Keratinocyte (primary cell): Measurements from ENCODE around the gene CDC25A. TPM values are rescaled to one million over a fixed set of nuclear protein-coding genes. Genes with fewer than 3 reads are reported as not detected.

Source experiments
- DNase-seq: peaks from one replicate; pipeline ENCODE4 v3.0.0-alpha.2; 2011; ENCODE audit warnings: low read depth, missing footprints, low spot score
- FAIRE-seq: peaks from 2 replicates; lab custom pipeline; 2011; peaks lifted over from hg19 to GRCh38; lab: Jason Lieb, UNC
- H2AFZ ChIP-seq: 2 replicates; pipeline ENCODE4 v1.6.0; 2012; ENCODE audit warnings: low read length, control low read depth, inconsistent platforms; ENCODE audit not compliant: control insufficient read depth
- H3K27ac ChIP-seq: 2 replicates; pipeline ENCODE4 v1.5.1; 2011; ENCODE audit warnings: low read length; ENCODE audit not compliant: control insufficient read depth, insufficient read depth
- H3K27me3 ChIP-seq: 3 replicates; pipeline ENCODE4 v1.6.0; 2011; ENCODE audit warnings: low read length; ENCODE audit not compliant: control insufficient read depth, insufficient read depth; ENCODE audit errors: extremely low read depth
- H3K36me3 ChIP-seq, 2 experiments: 2 replicates in 1 of 2; 3 replicates in 1 of 2; pipeline ENCODE4 v1.5.1; 2011; ENCODE audit warnings: low read length in 2 of 2, mild to moderate bottlenecking in 1 of 2; ENCODE audit not compliant: control insufficient read depth in 2 of 2, insufficient read depth in 2 of 2; ENCODE audit errors: extremely low read depth in 1 of 2
- H3K4me1 ChIP-seq: 3 replicates; pipeline ENCODE4 v1.5.1; 2011; ENCODE audit warnings: low read length; ENCODE audit not compliant: control insufficient read depth, insufficient read depth; ENCODE audit errors: extremely low read depth
- H3K4me2 ChIP-seq: 3 replicates; pipeline ENCODE4 v1.6.0; 2011; ENCODE audit warnings: low read depth, low read length; ENCODE audit not compliant: control insufficient read depth, insufficient read depth; ENCODE audit errors: extremely low read depth
- H3K4me3 ChIP-seq, 3 experiments: fragments of 200-600 bp in 1 of 3; sonication (generic) in 1 of 3; 2 replicates in 2 of 3; 3 replicates in 1 of 3; pipeline ENCODE4 v1.5.1; 2011 to 2016; ENCODE audit warnings: low read length in 3 of 3, mild to moderate bottlenecking in 3 of 3, control low read depth in 2 of 3, inconsistent platforms in 1 of 3, low read depth in 1 of 3, mixed read lengths in 1 of 3, mixed run types in 1 of 3, moderate library complexity in 1 of 3; ENCODE audit not compliant: control insufficient read depth in 2 of 3, insufficient read depth in 2 of 3; ENCODE audit errors: extremely low read depth in 1 of 3
- H3K79me2 ChIP-seq: 2 replicates; pipeline ENCODE4 v1.6.0; 2012; ENCODE audit warnings: low read length; ENCODE audit not compliant: control insufficient read depth, insufficient read depth
- H3K9ac ChIP-seq: 3 replicates; pipeline ENCODE4 v1.6.0; 2011; ENCODE audit warnings: low read length; ENCODE audit not compliant: control insufficient read depth, insufficient read depth; ENCODE audit errors: extremely low read depth
- H3K9me1 ChIP-seq: 3 replicates; pipeline ENCODE4 v1.6.0; 2011; ENCODE audit warnings: low read length; ENCODE audit not compliant: control insufficient read depth, insufficient read depth; ENCODE audit errors: extremely low read depth
- H3K9me3 ChIP-seq: 2 replicates; pipeline ENCODE4 v1.5.1; 2012; ENCODE audit warnings: low read depth, low read length; ENCODE audit not compliant: control insufficient read depth
- H4K20me1 ChIP-seq: 3 replicates; pipeline ENCODE4 v1.6.0; 2011; ENCODE audit warnings: low read length; ENCODE audit not compliant: control insufficient read depth, insufficient read depth; ENCODE audit errors: extremely low read depth
- EZH2 ChIP-seq: IDR thresholded peaks from one replicate; pipeline ENCODE4 v1.6.1; 2012; ENCODE audit warnings: inconsistent platforms, mild to moderate bottlenecking, low read length, moderate library complexity
- dilution Hi-C: fragments of 300-500 bp; cut with MboI; formaldehyde crosslinking; loops from one replicate; pipeline ENCODE4 v1.7.0; 2020; ENCODE audit warnings: low sequenced_read_pairs; ENCODE audit not compliant: extremely low pct_ligation_motif_present
- polyA plus RNA-seq, 5 experiments: library from polyadenylated mRNA; depleted of rRNA in 3 of 5; stranded (reverse) in 3 of 5; stranded (forward) in 1 of 5; unstranded in 1 of 5; fragments of >200 nt; gene quantifications; 1 replicate in 1 of 5; 2 replicates in 3 of 5; 3 replicates in 1 of 5; pipeline versions ENCODE4 v1.2.1 to v1.2.3, GENCODE V29; 2011 to 2012; ENCODE audit warnings: missing spikeins in 2 of 5, low read depth in 1 of 5, low replicate concordance in 1 of 5
- TF ChIP-seq, protein P1 (sequence below), 3 experiments: IDR thresholded peaks in 1 of 3; conservative IDR thresholded peaks in 1 of 3; optimal IDR thresholded peaks in 1 of 3; 2 replicates in 2 of 3; 3 replicates in 1 of 3; pipeline versions ENCODE3 to v1.5.1; 2011; ENCODE audit warnings: low read length in 3 of 3, mild to moderate bottlenecking in 3 of 3, moderate library complexity in 2 of 3, control low read depth in 1 of 3, inconsistent platforms in 1 of 3; ENCODE audit not compliant: insufficient read depth in 2 of 3; ENCODE audit errors: extremely low read depth in 1 of 3

Gene CDC25A
- polyA plus RNA-seq, 1 donor (not counting 4 experiments of a cell fraction or from before 2014, with no cell fraction given), result 5.5 TPM

DNA sequence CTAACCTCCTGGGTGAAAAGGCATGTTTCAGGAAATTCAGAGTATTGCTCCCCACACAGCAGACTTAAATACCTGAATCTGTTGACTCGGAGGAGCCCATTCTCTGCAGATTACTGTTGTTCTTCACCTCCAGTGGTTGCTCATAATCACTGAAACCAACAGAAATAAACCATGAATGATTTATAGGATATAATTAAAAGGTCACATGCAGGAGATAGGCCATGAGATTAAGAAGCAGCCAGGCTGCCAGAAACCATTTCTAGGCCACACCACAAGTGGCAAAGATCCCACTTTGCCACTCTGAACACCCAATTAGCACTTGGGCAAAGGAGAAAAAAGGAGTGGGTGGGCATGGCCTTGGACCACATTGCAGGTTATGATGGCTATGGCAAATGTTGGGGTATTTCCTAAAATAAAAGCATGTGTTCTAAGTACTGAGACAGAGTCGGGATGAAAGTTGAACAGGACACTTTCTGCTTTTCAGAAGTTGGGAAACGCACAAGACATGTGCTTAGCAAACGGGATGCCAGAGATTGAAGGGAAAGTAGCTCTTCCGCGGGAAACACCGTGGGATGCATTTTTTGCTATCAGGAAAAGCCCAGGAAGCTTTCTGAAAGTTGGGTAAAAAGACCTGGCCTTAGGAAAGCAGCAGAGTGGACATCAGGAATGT lies 1.5 kb downstream of the CDC25A start:
- Histone ChIP-seq H3K4me1 (peaks cover 23% of the 10 kb centered on the region), H3K9me3 (no peaks in the 10 kb centered on the region), H3K4me2 (peak overlapping the region; percentile 98), H2AFZ (peak overlapping the region; percentile 92), H3K9me1 (peaks cover 4% of the 10 kb centered on the region), H3K27me3 (no peaks in the 10 kb centered on the region), H3K79me2 (peaks cover 23% of the 10 kb centered on the region), H3K36me3 (peaks cover 0 to 17% of the 10 kb centered on the region in 2 experiments), H3K9ac (peak overlapping the region; percentile 88), H3K27ac (peak overlapping the region; percentile 53), H3K4me3 (peak overlapping the region; percentile 74 to 90 (median 81)), H4K20me1 (no peaks in the 10 kb centered on the region)
- DNase-seq (no peak), FAIRE-seq (no peak)
- TF ChIP-seq, protein P1, sequence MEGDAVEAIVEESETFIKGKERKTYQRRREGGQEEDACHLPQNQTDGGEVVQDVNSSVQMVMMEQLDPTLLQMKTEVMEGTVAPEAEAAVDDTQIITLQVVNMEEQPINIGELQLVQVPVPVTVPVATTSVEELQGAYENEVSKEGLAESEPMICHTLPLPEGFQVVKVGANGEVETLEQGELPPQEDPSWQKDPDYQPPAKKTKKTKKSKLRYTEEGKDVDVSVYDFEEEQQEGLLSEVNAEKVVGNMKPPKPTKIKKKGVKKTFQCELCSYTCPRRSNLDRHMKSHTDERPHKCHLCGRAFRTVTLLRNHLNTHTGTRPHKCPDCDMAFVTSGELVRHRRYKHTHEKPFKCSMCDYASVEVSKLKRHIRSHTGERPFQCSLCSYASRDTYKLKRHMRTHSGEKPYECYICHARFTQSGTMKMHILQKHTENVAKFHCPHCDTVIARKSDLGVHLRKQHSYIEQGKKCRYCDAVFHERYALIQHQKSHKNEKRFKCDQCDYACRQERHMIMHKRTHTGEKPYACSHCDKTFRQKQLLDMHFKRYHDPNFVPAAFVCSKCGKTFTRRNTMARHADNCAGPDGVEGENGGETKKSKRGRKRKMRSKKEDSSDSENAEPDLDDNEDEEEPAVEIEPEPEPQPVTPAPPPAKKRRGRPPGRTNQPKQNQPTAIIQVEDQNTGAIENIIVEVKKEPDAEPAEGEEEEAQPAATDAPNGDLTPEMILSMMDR (optimal IDR thresholded peaks at IDR 0.05 in 1 of 3, IDR thresholded peaks at IDR 0.05 in 1 of 3, conservative IDR thresholded peaks at IDR 0.05 in 1 of 3; ENCODE audit: extremely low read depth in 1 of 3, insufficient read depth in 2 of 3, low read length in 3 of 3), result no peak
- no peak for TF ChIP-seq EZH2
- dilution Hi-C loops, result no loop called here

GRCh38 chr3:48185129-48185528 lies 3.1 kb downstream of the CDC25A start:
- no peak for DNase-seq
- dilution Hi-C loops, result no loop called here
- H3K9me1 ChIP-seq, result peaks cover 4% of the 10 kb centered on the region
- H3K79me2 ChIP-seq, result peaks cover 25% of the 10 kb centered on the region
- H2AFZ ChIP-seq, result no peak overlapping the region
- no peaks in the 10 kb centered on the region for H3K27me3 ChIP-seq
- no peaks in the 10 kb centered on the region for H4K20me1 ChIP-seq
- H3K4me1 ChIP-seq, result peaks cover 23% of the 10 kb centered on the region
- peak overlapping the region in 1 of 3 experiments; percentile 8 for H3K4me3 ChIP-seq
- H3K36me3 ChIP-seq, result peaks cover 0 to 22% of the 10 kb centered on the region in 2 experiments
- no peak for FAIRE-seq
- TF ChIP-seq EZH2, result no peak
- TF ChIP-seq, protein P1 (optimal IDR thresholded peaks at IDR 0.05 in 1 of 3, IDR thresholded peaks at IDR 0.05 in 1 of 3, conservative IDR thresholded peaks at IDR 0.05 in 1 of 3; ENCODE audit: extremely low read depth in 1 of 3, insufficient read depth in 2 of 3, low read length in 3 of 3), result no peak
- peak overlapping the region; percentile 9 for H3K27ac ChIP-seq
- no peak overlapping the region for H3K9ac ChIP-seq
- no peak overlapping the region for H3K4me2 ChIP-seq
- H3K9me3 ChIP-seq, result no peaks in the 10 kb centered on the region
